Hepatocyte (in vitro differentiated cells): ENCODE results near the gene RUFY4.

Source experiments
- EZH2 ChIP-seq: fragments of 200-600 bp; sonication (generic); IDR thresholded peaks from 2 replicates; pipeline ENCODE4 v1.6.1; 2016; ENCODE audit warnings: antibody characterized with exemption, mild to moderate bottlenecking, borderline replicate concordance
- EZH2phosphoT487 ChIP-seq: fragments of 200-600 bp; sonication (generic); IDR thresholded peaks from one replicate; pipeline ENCODE4 v1.6.1; 2018; ENCODE audit warnings: antibody characterized with exemption, mild to moderate bottlenecking, low read depth, moderate library complexity; ENCODE audit not compliant: unreplicated experiment, severe bottlenecking

DNA sequence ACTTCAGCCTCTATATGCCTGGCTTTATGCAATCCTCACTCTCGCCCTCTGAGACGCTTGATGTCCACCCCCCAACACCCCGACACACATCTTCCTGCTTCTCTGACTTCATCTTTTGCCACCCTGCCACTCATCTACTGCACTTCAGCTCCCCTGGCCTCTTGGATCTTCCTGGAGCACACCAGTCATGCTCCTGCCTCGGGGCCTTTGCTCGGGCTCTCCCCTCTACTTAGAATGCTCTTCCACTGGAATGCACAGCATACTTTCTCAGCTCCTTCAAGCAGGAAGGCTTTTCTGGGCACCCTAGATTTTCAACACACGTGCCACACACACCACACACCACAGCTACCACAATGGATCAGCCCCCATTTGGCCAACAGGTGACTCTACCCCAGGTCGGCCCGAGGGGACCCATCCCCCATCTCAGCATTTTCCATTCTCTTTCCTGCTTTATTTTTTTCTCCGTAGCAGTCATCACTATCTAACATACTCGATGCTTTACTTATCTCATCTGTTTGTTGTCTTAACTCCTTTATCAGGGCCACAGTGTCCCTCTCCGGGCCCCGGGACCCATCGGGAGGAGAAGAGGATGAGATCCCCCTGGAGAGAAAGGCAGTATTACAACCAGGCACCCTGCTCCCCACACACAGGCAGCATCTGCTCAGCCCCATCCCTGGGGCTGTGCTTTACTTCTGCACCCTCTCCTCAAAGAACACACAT, 2.3 kb downstream of the RUFY4 start:
- no peak for TF ChIP-seq EZH2
- TF ChIP-seq EZH2phosphoT487: no peak
